Measurements from ENCODE around the gene DDAH2.

DDAH2 gene

GRCh38 chr6:31737315-31737990 lies 8.4 kb upstream of the DDAH2 start:
- H3K4me3 ChIP-seq (replicated peaks; ENCODE audit: low read depth, low read length): no peak overlapping the region
- DNase-seq (ENCODE audit: low read depth): peak; percentile 23
- no peak for TF ChIP-seq CTCF (IDR thresholded peaks at IDR 0.05; ENCODE audit: low read length, missing control alignments)

GRCh38 chr6:31736768-31737314 lies 7.7 kb upstream of the DDAH2 start:
- no peak for TF ChIP-seq CTCF (IDR thresholded peaks at IDR 0.05; ENCODE audit: low read length, missing control alignments)
- no peak for DNase-seq (ENCODE audit: low read depth)
- peak overlapping the region; percentile 83 for H3K4me3 ChIP-seq (replicated peaks; ENCODE audit: low read depth, low read length)

- DNase-seq (ENCODE audit: low read depth): peak; percentile 74
- TF ChIP-seq CTCF (IDR thresholded peaks at IDR 0.05; ENCODE audit: low read length, missing control alignments): no peak
- H3K4me3 ChIP-seq (replicated peaks; ENCODE audit: low read depth, low read length): peak within 1 kb of the TSS; percentile 83
These were observed 7.1 kb upstream of the DDAH2 start, which contains the start of gene CLIC1 for GRCh38 chr6:31736021-31736767. CLIC1 (minus strand) TSS chr6:31736530; CDS start chr6:31736300, 230 bp downstream.

GRCh38 chr6:31734821-31735406 lies 5.8 kb upstream of the DDAH2 start:
- peak; percentile 65 for DNase-seq (ENCODE audit: low read depth)
- peak overlapping the region; percentile 83 for H3K4me3 ChIP-seq (replicated peaks; ENCODE audit: low read depth, low read length)
- no peak for TF ChIP-seq CTCF (IDR thresholded peaks at IDR 0.05; ENCODE audit: low read length, missing control alignments)

GRCh38 chr6:31734247-31734820 lies 5.2 kb upstream of the DDAH2 start:
- no peak for DNase-seq (ENCODE audit: low read depth)
- H3K4me3 ChIP-seq (replicated peaks; ENCODE audit: low read depth, low read length): peak overlapping the region; percentile 83
- TF ChIP-seq CTCF (IDR thresholded peaks at IDR 0.05; ENCODE audit: low read length, missing control alignments): no peak

- TF ChIP-seq CTCF (IDR thresholded peaks at IDR 0.05; ENCODE audit: low read length, missing control alignments): no peak
- DNase-seq (ENCODE audit: low read depth): no peak
- peak overlapping the region; percentile 83 for H3K4me3 ChIP-seq (replicated peaks; ENCODE audit: low read depth, low read length)
These were observed 4.6 kb upstream of the DDAH2 start for GRCh38 chr6:31733734-31734133.
